Lower leg skin (tissue), 4 donors: ENCODE results near the gene CPSF4L. TPM values are rescaled to one million over a fixed set of nuclear protein-coding genes. Genes with fewer than 3 reads are reported as not detected.

Experiments
- DNase-seq, 2 donors: peaks; one replicate each; pipeline ENCODE4 v3.0.0-alpha.2; 2019; ENCODE audit warnings: low spot score in 2 of 2
- H3K4me3 ChIP-seq: fragments of 200-600 bp; sonication (generic); 2 replicates; pipeline ENCODE4 v1.5.1; 2017; ENCODE audit warnings: mild to moderate bottlenecking, low read depth; ENCODE audit not compliant: poor library complexity, severe bottlenecking
- CTCF ChIP-seq, 3 donors: fragments of 450-650 bp; IDR thresholded peaks; one replicate each; pipeline ENCODE4 v1.5.1; 2016; ENCODE audit warnings: antibody characterized with exemption in 3 of 3, mild to moderate bottlenecking in 3 of 3, moderate library complexity in 2 of 3
- POLR2A ChIP-seq, 2 donors: fragments of 450-650 bp; IDR thresholded peaks; one replicate each; pipeline ENCODE4 v1.6.1; 2016 to 2017; ENCODE audit warnings: antibody characterized with exemption in 2 of 2, mild to moderate bottlenecking in 1 of 2, moderate library complexity in 1 of 2
- WGBS, 2 donors: methylation state at CpG; one replicate each; pipeline ENCODE4 v1.1.5; 2018; 5-methylcytosine and 5-hydroxymethylcytosine counted together
- intact Hi-C: fragments of 100-400 bp; cut with DNase I; formaldehyde crosslinking; loops from one replicate; pipeline ENCODE4 v1.15.0; 2023; ENCODE audit warnings: low total_unique reads
- total RNA-seq, 4 donors: library from RNA; depleted of rRNA; stranded (reverse); fragments of >200 nt; gene quantifications; one replicate each; pipeline ENCODE4 v1.1.0, GENCODE V29; 2016

CPSF4L gene
- total RNA-seq, 4 donors from 2014 or later = not detected

DNA sequence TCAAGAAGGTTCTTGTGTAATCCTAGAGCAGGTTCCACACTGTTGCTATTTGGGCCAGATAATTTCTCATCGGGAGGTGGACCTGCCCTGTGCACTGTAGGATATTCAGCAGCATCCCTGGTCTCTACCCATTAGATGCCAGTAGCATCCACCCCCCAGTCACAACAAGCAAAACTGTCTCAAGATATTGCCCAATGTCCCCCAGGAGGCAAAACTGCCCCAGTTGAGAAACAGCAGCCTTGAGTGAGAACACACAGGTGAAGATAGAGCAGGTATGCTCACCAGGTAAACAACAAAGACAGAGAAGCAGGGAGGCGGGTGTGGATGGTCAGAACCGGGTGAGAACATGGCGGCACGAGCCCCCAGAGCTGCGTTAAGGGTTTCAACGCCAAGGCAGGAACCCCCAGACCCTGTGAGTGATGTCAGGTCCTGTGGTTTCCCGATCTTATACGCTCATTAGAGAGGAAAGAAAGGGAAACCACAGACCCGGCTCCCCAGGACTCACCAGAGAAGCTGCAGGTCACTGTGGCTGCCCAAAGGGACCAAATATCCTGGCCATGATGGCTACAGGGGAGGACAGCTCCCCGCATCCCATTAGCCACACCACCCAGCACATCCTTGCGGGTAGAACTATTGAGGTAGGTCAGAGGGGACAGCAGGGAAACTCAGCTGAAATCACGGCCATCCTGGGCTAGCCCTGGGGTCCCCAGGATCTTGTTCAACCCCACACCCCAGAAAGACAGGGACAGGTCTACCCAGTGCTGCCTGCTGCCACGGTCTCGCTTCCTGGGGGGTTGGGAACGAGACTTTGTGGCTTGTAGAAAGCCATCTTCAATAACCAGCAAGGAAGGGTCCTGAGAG, 28.9 kb upstream of the CPSF4L start:
- no peak for TF ChIP-seq CTCF (IDR thresholded peaks at IDR 0.05)
- WGBS, 2 donors = 78 to 81% methylated on average over 16 of the region's 16 CpGs
- intact Hi-C loops = no loop called here
- H3K4me3 ChIP-seq = no peak overlapping the region
- no peak for DNase-seq

DNA sequence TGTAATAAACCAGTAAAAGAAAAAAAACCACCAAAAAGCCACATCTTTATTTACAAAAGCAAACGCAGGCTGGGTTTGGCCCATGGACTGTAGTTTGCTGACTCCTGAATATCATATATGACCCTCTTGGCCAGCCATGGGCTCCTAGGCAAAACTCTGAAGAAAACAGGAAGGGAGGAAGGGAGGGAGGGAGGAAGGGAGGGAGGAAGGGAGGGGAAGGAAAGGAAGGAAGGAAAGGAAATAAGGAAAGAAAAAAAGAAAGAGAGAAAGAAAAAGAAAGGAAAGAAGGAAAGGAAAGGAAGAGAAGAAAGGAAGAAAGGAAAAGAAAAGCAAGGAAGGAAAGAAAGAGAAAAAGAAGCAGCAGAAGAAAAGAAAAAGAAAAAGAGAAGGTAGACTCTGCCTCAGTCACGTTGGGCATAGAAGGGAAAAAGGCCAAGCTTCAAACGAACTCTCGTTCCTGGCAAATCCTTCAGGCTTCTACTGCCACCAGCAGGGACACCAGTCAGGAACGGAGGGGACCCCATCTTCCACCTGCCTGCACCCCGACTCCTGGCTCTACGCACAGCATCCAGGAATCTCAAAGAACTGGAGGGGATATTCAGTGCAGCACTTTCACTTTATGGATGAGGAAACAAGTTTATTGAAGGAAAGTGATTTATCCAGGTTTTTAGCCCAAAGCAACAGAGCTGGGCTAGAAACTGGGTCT, 28.0 kb upstream of the CPSF4L start:
- TF ChIP-seq POLR2A (IDR thresholded peaks at IDR 0.05) (no peak), CTCF (IDR thresholded peaks at IDR 0.05) (no peak)
- H3K4me3 ChIP-seq = no peak overlapping the region
- 41 to 60% methylated on average over 7 of the region's 7 CpGs for WGBS, 2 donors
- DNase-seq = no peak
- intact Hi-C loops = no loop called here

GRCh38 chr17:73288534-73289302, 27.0 kb upstream of the CPSF4L start:
- intact Hi-C loops = no loop called here
- TF ChIP-seq CTCF (IDR thresholded peaks at IDR 0.05) (peak in 1 of 3 donors; percentile 68), POLR2A (IDR thresholded peaks at IDR 0.05) (no peak)
- 56 to 64% methylated on average over 19 of the region's 19 CpGs for WGBS, 2 donors
- DNase-seq = no peak
- H3K4me3 ChIP-seq = no peak overlapping the region

DNA sequence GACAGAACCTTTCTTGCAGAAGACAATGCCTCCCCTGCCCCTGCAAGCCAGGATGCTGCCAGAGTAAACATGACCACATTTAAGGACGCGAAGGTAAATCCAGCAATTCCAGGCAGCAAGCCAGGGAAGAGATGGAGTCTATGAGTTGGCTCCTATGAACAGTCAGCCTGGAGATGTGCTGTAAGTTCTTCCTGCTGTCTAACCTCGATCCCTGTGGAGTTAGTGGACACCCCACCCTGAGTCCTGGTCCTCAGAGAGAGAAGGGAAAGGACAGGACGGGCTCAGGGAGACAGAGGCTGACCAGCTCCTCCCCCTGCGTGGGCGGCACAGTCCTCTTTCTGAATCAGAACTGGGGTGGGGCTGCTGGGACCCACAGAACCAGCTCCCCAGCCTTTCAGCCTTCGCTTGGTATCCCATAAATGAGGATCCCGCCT, 25.2 kb upstream of the CPSF4L start:
- WGBS, 2 donors = 23 to 41% methylated on average over 8 of the region's 8 CpGs
- DNase-seq = no peak
- no peak overlapping the region for H3K4me3 ChIP-seq
- TF ChIP-seq POLR2A (IDR thresholded peaks at IDR 0.05) (no peak), CTCF (IDR thresholded peaks at IDR 0.05) (no peak)
- intact Hi-C loops = no loop called here

GRCh38 chr17:73285916-73286862, 24.5 kb upstream of the CPSF4L start:
- TF ChIP-seq POLR2A (IDR thresholded peaks at IDR 0.05) (no peak), CTCF (IDR thresholded peaks at IDR 0.05) (no peak)
- intact Hi-C loops = no loop called here
- 87 to 90% methylated on average over 50 to 52 of the region's 52 CpGs for WGBS, 2 donors
- DNase-seq = no peak
- H3K4me3 ChIP-seq = no peak overlapping the region
